DND-41 (cell line): ENCODE measurements around the gene RIMKLA.

Experiments
- ATAC-seq: fragments of 200-7000 bp; cut with Tn5 transposase; 3 replicates; pipeline ENCODE4 v1.9.1; 2021; ENCODE audit warnings: low read depth; ENCODE audit not compliant: insufficient read depth
- DNase-seq: peaks from one replicate; pipeline ENCODE4 v3.0.0-alpha.2; 2020
- H2AFZ ChIP-seq: 2 replicates; pipeline ENCODE4 v1.6.0; 2012; ENCODE audit warnings: low read depth, low read length
- H3K27ac ChIP-seq: 2 replicates; pipeline ENCODE4 v1.5.1; 2012; ENCODE audit warnings: low read length, inconsistent platforms
- H3K27me3 ChIP-seq: fragments of 200-600 bp; sonication (generic); 2 replicates; pipeline ENCODE4 v1.6.0; 2012; ENCODE audit warnings: low read length, mild to moderate bottlenecking, inconsistent platforms; ENCODE audit not compliant: insufficient read depth, poor library complexity
- H3K36me3 ChIP-seq: 2 replicates; pipeline ENCODE4 v1.5.1; 2012; ENCODE audit warnings: low read length, inconsistent platforms; ENCODE audit not compliant: insufficient read depth
- H3K4me1 ChIP-seq: 2 replicates; pipeline ENCODE4 v1.5.1; 2012; ENCODE audit warnings: mild to moderate bottlenecking, low read length; ENCODE audit not compliant: insufficient read depth
- H3K4me2 ChIP-seq: 2 replicates; pipeline ENCODE4 v1.6.0; 2012; ENCODE audit warnings: mild to moderate bottlenecking, moderate library complexity, low read length, inconsistent platforms; ENCODE audit not compliant: insufficient read depth
- H3K4me3 ChIP-seq, 2 experiments: fragments of 200-600 bp in 1 of 2; shearing (Covaris generic) in 1 of 2; 2 replicates each; pipeline ENCODE4 v1.5.1; 2012 to 2016; ENCODE audit warnings: inconsistent platforms in 2 of 2, low read length in 2 of 2, mild to moderate bottlenecking in 2 of 2, low read depth in 1 of 2, moderate library complexity in 1 of 2
- H3K79me2 ChIP-seq: 2 replicates; pipeline ENCODE4 v1.6.0; 2012; ENCODE audit warnings: low read length, inconsistent platforms; ENCODE audit not compliant: insufficient read depth
- H3K9ac ChIP-seq: 2 replicates; pipeline ENCODE4 v1.6.0; 2012; ENCODE audit warnings: low read depth, mild to moderate bottlenecking, inconsistent platforms, low read length, moderate library complexity
- H3K9me3 ChIP-seq: 2 replicates; pipeline ENCODE4 v1.5.1; 2012; ENCODE audit warnings: low read length, moderate library complexity, mild to moderate bottlenecking, inconsistent platforms; ENCODE audit not compliant: insufficient read depth, severe bottlenecking
- H4K20me1 ChIP-seq: 2 replicates; pipeline ENCODE4 v1.6.0; 2012; ENCODE audit warnings: low read length; ENCODE audit not compliant: insufficient read depth
- CTCF ChIP-seq: IDR thresholded peaks from 2 replicates; pipeline ENCODE4 v1.5.1; 2012; ENCODE audit warnings: borderline replicate concordance, low read length, moderate library complexity, mild to moderate bottlenecking; ENCODE audit not compliant: poor library complexity, severe bottlenecking; ENCODE audit errors: extremely low read depth
- EZH2 ChIP-seq: IDR thresholded peaks from 3 replicates; pipeline ENCODE4 v1.6.1; 2012; ENCODE audit warnings: borderline replicate concordance, low read depth, mild to moderate bottlenecking, moderate library complexity, low read length, inconsistent platforms; ENCODE audit not compliant: severe bottlenecking

The RIMKLA gene

GRCh38 chr1:42379794-42380585 lies 602 bp upstream of the RIMKLA start:
- peaks cover 16% of the 10 kb centered on the region for H3K27me3 ChIP-seq
- ATAC-seq (peak; percentile 69), DNase-seq (peak; percentile 10)
- peaks cover 24% of the 10 kb centered on the region for H3K4me1 ChIP-seq
- H3K4me2 ChIP-seq, result peak overlapping the region; percentile 97
- no peaks in the 10 kb centered on the region; the same call in 1 of the 2 replicates for H3K36me3 ChIP-seq
- H3K9ac ChIP-seq, result peak overlapping the region; percentile 71
- H3K4me3 ChIP-seq, result peak overlapping the region; percentile 29 to 95; a peak in 3 of 4 replicates
- H3K79me2 ChIP-seq, result no peaks in the 10 kb centered on the region
- TF ChIP-seq EZH2, result no peak
- no peak overlapping the region for H3K27ac ChIP-seq
- no peaks in the 10 kb centered on the region for H4K20me1 ChIP-seq
- H3K9me3 ChIP-seq, result no peaks in the 10 kb centered on the region
- peak overlapping the region; percentile 97 for H2AFZ ChIP-seq

GRCh38 chr1:42381280-42381673 lies 685 bp downstream of the RIMKLA start:
- Histone ChIP-seq H3K4me1 (peaks cover 24% of the 10 kb centered on the region), H3K36me3 (no peaks in the 10 kb centered on the region; the same call in 1 of the 2 replicates), H3K4me2 (peak overlapping the region; percentile 97), H4K20me1 (no peaks in the 10 kb centered on the region), H3K9ac (peak overlapping the region; percentile 71), H3K27ac (peak overlapping the region; percentile 36; the same call in 1 of the 2 replicates), H3K9me3 (no peaks in the 10 kb centered on the region), H3K4me3 (peak overlapping the region; percentile 47 to 95), H3K79me2 (no peaks in the 10 kb centered on the region), H3K27me3 (peaks cover 16% of the 10 kb centered on the region), H2AFZ (peak overlapping the region; percentile 97)
- ATAC-seq, result no peak
- no peak for DNase-seq
- no peak for TF ChIP-seq CTCF

- H4K20me1 ChIP-seq, result no peaks in the 10 kb centered on the region
- no peak overlapping the region for H2AFZ ChIP-seq
- peaks cover 9% of the 10 kb centered on the region for H3K27me3 ChIP-seq
- no peaks in the 10 kb centered on the region for H3K9me3 ChIP-seq
- no peaks in the 10 kb centered on the region for H3K79me2 ChIP-seq
- H3K27ac ChIP-seq, result no peak overlapping the region
- ATAC-seq, result no peak
- H3K36me3 ChIP-seq, result no peaks in the 10 kb centered on the region; the same call in 1 of the 2 replicates
- no peak overlapping the region for H3K4me2 ChIP-seq
- peaks cover 16% of the 10 kb centered on the region for H3K4me1 ChIP-seq
- no peak for DNase-seq
- no peak overlapping the region for H3K4me3 ChIP-seq
- TF ChIP-seq EZH2, result no peak
- TF ChIP-seq CTCF, result no peak
- H3K9ac ChIP-seq, result no peak overlapping the region
Measured at GRCh38 chr1:42385283-42385682, 4.7 kb downstream of the RIMKLA start.

GRCh38 chr1:42386051-42386450 lies 5.5 kb downstream of the RIMKLA start:
- H3K36me3 ChIP-seq, result no peaks in the 10 kb centered on the region
- H4K20me1 ChIP-seq, result no peaks in the 10 kb centered on the region
- no peaks in the 10 kb centered on the region for H3K79me2 ChIP-seq
- no peak overlapping the region for H3K4me3 ChIP-seq
- no peak overlapping the region for H3K9ac ChIP-seq
- no peak overlapping the region for H3K27ac ChIP-seq
- H3K27me3 ChIP-seq, result peaks cover 5% of the 10 kb centered on the region
- no peak for TF ChIP-seq EZH2
- TF ChIP-seq CTCF, result no peak
- ATAC-seq, result no peak
- no peak overlapping the region for H2AFZ ChIP-seq
- H3K4me1 ChIP-seq, result peaks cover 12% of the 10 kb centered on the region
- no peak overlapping the region for H3K4me2 ChIP-seq
- no peaks in the 10 kb centered on the region for H3K9me3 ChIP-seq
- no peak for DNase-seq
